ENCODE results near the gene CXXC1.

DNA sequence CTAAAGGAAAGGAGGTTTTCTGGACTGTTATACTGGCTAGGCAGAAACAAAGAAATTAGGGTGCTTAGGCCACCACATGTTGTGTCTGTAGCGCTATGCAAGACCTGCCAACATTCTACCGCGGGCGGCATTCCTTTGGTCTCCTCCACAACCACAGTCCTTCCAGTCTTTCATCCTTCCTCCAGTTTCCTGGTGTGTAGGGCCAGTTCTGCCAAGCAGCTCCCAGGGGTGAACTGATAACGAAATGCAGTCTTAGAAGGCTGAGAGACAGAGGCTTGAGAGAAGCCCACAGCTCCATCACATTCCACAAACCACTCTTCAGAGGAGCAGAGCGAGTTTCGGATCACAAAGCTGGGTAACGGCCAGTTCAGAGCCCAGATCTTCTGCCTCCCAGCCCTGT is 19.5 kb upstream of the CXXC1 start:
- TF ChIP-seq CTCF (IDR thresholded peaks at IDR 0.05) (no peak), POLR2A (IDR thresholded peaks at IDR 0.05) (no peak)

Measured in upper lobe of left lung (tissue), 4 donors.